ENCODE results near the gene LRMDA.

DNA sequence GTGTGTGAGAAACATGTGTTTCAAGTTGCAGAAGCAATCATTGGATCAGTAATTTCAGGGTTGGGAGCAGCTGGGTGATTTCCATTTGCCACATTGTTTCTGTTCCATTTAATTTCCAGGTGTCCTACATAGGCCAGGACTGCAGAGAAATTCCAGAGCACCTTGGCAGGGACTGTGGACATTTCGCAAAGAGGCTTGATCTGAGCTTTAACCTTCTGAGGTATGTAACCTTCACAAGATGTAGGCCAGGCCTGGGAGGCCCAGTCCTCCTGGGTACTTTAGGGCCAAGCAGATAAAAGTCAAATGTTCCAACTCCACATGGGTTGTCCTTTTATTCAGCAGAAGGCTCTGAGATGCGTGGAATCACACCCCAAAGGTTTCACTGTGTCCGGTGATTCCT, 6.9 kb downstream of the LRMDA start:
- TF ChIP-seq, protein P1, sequence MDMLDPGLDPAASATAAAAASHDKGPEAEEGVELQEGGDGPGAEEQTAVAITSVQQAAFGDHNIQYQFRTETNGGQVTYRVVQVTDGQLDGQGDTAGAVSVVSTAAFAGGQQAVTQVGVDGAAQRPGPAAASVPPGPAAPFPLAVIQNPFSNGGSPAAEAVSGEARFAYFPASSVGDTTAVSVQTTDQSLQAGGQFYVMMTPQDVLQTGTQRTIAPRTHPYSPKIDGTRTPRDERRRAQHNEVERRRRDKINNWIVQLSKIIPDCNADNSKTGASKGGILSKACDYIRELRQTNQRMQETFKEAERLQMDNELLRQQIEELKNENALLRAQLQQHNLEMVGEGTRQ (IDR thresholded peaks at IDR 0.05), result no peak
- TF ChIP-seq CHD2 (IDR thresholded peaks at IDR 0.05; ENCODE audit: low read length, partially characterized antibody) (no peak), KDM1A (IDR thresholded peaks at IDR 0.05; ENCODE audit: low read depth) (no peak), POLR2A (IDR thresholded peaks at IDR 0.05; ENCODE audit: low read length) (no peak), JUNB (IDR thresholded peaks at IDR 0.05) (no peak), MYC (IDR thresholded peaks at IDR 0.05; ENCODE audit: borderline replicate concordance, low read length) (no peak), ESRRA (IDR thresholded peaks at IDR 0.05; ENCODE audit: borderline replicate concordance, low read length) (no peak)
- TF ChIP-seq, protein P2, sequence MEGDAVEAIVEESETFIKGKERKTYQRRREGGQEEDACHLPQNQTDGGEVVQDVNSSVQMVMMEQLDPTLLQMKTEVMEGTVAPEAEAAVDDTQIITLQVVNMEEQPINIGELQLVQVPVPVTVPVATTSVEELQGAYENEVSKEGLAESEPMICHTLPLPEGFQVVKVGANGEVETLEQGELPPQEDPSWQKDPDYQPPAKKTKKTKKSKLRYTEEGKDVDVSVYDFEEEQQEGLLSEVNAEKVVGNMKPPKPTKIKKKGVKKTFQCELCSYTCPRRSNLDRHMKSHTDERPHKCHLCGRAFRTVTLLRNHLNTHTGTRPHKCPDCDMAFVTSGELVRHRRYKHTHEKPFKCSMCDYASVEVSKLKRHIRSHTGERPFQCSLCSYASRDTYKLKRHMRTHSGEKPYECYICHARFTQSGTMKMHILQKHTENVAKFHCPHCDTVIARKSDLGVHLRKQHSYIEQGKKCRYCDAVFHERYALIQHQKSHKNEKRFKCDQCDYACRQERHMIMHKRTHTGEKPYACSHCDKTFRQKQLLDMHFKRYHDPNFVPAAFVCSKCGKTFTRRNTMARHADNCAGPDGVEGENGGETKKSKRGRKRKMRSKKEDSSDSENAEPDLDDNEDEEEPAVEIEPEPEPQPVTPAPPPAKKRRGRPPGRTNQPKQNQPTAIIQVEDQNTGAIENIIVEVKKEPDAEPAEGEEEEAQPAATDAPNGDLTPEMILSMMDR (IDR thresholded peaks at IDR 0.05), result no peak

Data from A549 (cell line).